ENCODE measurements around the gene ZNF273.
"Not testable (repeated sequence)": the region's sequence is repeated elsewhere in the genome, so short reads cannot be mapped to it uniquely, and the experiment has no call there.

The ZNF273 gene

GRCh38 chr7:64893401-64893800, 9.7 kb upstream of the ZNF273 start:
- TF ChIP-seq, protein P1, sequence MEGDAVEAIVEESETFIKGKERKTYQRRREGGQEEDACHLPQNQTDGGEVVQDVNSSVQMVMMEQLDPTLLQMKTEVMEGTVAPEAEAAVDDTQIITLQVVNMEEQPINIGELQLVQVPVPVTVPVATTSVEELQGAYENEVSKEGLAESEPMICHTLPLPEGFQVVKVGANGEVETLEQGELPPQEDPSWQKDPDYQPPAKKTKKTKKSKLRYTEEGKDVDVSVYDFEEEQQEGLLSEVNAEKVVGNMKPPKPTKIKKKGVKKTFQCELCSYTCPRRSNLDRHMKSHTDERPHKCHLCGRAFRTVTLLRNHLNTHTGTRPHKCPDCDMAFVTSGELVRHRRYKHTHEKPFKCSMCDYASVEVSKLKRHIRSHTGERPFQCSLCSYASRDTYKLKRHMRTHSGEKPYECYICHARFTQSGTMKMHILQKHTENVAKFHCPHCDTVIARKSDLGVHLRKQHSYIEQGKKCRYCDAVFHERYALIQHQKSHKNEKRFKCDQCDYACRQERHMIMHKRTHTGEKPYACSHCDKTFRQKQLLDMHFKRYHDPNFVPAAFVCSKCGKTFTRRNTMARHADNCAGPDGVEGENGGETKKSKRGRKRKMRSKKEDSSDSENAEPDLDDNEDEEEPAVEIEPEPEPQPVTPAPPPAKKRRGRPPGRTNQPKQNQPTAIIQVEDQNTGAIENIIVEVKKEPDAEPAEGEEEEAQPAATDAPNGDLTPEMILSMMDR (conservative IDR thresholded peaks at IDR 0.05): no peak
- TF ChIP-seq ZFX (IDR thresholded peaks at IDR 0.05): no peak
- no peak overlapping the region for H3K27ac ChIP-seq

- H3K27ac ChIP-seq: peak overlapping the region; percentile 70
These were observed 640 bp upstream of the ZNF273 start for GRCh38 chr7:64902461-64902805.

DNA sequence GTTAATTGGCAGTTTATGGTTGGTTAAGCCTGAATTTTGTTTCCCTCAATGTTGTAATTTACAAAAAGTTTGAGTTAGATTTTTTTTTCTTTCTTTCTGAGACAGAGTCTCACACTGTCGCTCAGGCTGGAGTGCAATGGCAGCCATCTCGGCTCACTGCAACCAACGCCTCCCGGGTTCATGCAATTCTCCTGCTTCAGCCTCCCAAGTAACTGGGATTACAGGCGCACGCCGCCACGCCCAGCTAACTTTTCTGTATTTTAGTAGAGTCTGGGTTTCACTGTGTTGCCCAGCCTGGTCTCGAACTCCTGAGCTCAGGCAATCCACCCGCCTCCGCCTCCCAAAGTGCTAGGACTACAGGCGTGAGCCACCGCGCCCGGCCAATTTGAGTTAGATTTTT, 935 bp downstream of the ZNF273 start:
- H3K27ac ChIP-seq: no peak overlapping the region
- no peak for TF ChIP-seq ZFX (IDR thresholded peaks at IDR 0.05)
- TF ChIP-seq, protein P1 (conservative IDR thresholded peaks at IDR 0.05): no peak

DNA sequence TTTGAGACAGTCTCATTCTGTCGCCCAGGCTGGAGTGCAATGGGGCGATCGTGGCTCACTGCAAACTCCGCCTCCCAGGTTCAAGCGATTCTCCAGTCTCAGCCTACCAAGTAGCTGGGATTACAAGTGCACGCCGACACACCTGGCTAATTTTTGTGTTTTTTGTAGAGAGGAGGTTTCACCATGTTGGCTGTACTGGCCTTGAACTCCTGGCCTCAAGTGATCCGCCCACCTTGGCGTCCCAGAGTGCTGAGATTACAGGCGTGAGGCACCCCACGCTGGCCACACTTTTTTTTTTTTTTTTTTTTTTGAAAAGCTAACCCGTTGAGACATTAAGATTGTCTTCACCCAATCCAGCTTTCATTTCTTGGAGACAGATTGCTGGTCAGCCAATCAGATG, 2.1 kb downstream of the ZNF273 start:
- no peak for TF ChIP-seq ZFX (IDR thresholded peaks at IDR 0.05)
- TF ChIP-seq, protein P1 (conservative IDR thresholded peaks at IDR 0.05): no peak
- no peak overlapping the region for H3K27ac ChIP-seq

GRCh38 chr7:64905547-64905946, 2.5 kb downstream of the ZNF273 start:
- no peak for TF ChIP-seq ZFX (IDR thresholded peaks at IDR 0.05)
- TF ChIP-seq, protein P1 (conservative IDR thresholded peaks at IDR 0.05): no peak
- H3K27ac ChIP-seq: no peak overlapping the region

DNA sequence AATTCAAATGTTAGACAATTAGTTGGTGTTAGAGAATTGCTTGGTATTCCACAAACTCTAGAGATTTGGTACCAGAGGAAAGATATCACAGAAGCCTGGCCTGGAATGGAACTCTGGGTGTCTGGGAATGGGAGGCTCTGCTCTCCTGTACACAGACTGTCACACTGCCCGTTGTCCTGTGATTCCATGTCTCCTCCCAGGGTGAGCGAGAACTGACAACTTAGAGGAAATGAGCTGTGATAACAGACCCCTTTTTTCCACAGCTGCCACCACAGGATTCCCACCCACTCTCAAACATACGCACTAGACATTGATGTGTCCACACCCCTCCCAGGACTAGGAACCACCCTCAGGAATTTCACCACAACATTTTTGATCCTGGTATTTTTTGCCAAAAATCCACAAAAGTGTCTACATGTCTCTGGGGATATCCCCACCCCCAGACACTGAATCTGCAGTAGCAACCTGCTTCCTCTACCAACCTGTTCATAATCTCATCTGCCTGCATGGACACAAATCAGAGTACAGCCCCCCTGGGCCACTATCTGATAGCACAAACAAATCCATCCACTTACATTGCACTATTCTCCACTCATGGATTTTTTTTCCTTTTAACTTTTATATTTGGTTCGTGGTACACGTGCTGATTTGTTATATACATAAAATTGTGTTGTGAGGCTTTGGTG, 4.7 kb downstream of the ZNF273 start:
- no peak for TF ChIP-seq ZFX (IDR thresholded peaks at IDR 0.05)
- TF ChIP-seq, protein P1 (conservative IDR thresholded peaks at IDR 0.05): no peak

GRCh38 chr7:64908358-64908757, 5.3 kb downstream of the ZNF273 start:
- no peak overlapping the region for H3K27ac ChIP-seq
- TF ChIP-seq, protein P1 (conservative IDR thresholded peaks at IDR 0.05): no peak
- TF ChIP-seq ZFX (IDR thresholded peaks at IDR 0.05): no peak

More for the DNA sequence above, 4.7 kb downstream of the ZNF273 start:
- no peak overlapping the region for H3K27ac ChIP-seq

DNA sequence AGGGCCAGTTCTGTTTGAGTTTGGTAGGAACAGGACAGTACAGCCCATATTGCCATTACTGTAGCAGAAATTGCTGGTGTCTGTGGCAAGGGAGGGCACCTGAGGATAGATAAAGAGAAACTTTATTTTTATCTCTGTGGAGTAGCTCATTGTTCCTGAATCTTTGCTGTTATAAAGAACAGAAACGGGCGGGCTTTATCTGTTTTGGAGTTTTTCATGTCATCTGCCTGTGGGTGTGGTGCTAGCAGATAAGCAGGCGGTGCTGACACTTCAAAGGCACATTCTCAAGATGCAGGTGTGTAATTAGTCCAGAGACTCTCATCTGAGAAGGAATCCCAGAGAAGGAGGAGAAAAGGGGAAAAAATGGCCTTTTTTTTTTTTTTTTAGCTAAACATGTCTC, 11.5 kb downstream of the ZNF273 start:
- H3K27ac ChIP-seq: no peak overlapping the region

DNA sequence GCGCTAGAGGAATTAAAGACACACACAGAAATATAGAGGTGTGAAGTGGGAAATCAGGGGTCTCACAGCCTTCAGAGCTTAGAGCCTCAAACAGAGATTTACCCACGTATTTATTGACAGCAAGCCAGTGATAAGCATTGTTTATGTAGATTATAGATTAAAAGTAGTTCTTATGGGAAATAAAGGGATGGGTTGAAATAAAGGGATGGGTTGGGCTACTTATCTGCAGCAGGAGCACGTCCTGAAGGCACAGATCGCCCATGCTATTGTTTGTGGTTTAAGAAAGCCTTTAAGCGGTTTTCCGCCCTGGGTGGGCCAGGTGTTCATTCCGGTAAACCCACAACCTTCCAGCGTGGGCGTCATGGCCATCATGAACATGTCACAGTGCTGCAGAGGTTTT, 12.2 kb downstream of the ZNF273 start:
- not testable (repeated sequence) for H3K27ac ChIP-seq

More for the DNA sequence above, 11.5 kb downstream of the ZNF273 start:
- no peak for TF ChIP-seq ZFX (IDR thresholded peaks at IDR 0.05)
- TF ChIP-seq, protein P1 (conservative IDR thresholded peaks at IDR 0.05): no peak

- H3K27ac ChIP-seq: not testable (repeated sequence)
These were observed 25.4 kb downstream of the ZNF273 start for GRCh38 chr7:64928252-64929187.

Measured in C4-2B (cell line).